SK-N-SH (cell line): ENCODE measurements around the gene SGTA.

Source experiments
- CTCF ChIP-seq: fragments of 200-600 bp; sonication (generic); IDR thresholded peaks from 2 replicates; pipeline ENCODE4 v1.6.1; 2017; ENCODE audit warnings: antibody characterized with exemption, mild to moderate bottlenecking, moderate library complexity
- EP300 ChIP-seq, 2 experiments: IDR thresholded peaks; 2 replicates each; pipeline versions ENCODE4 v1.4.0 to v1.6.1; 2012; ENCODE audit warnings: borderline replicate concordance in 1 of 2, low read depth in 1 of 2, low read length in 1 of 2
- MXI1 ChIP-seq: IDR thresholded peaks from 2 replicates; pipeline ENCODE4 v1.6.1; 2012; ENCODE audit warnings: mild to moderate bottlenecking, low read depth, low read length, improper control_type of control experiment
- POLR2AphosphoS5 ChIP-seq: IDR thresholded peaks from 2 replicates; pipeline ENCODE4 v1.6.1; 2012; ENCODE audit warnings: low read depth, low read length
- RFX5 ChIP-seq: IDR thresholded peaks from 2 replicates; pipeline ENCODE4 v1.6.1; 2012; ENCODE audit warnings: mild to moderate bottlenecking, improper control_type of control experiment, low read length
- SIN3A ChIP-seq: IDR thresholded peaks from 2 replicates; pipeline ENCODE4 v1.6.1; 2012; ENCODE audit warnings: low read depth, mild to moderate bottlenecking, low read length, moderate library complexity, borderline replicate concordance
- TCF12 ChIP-seq: IDR thresholded peaks from 2 replicates; pipeline ENCODE4 v1.4.0; 2012
- TEAD4 ChIP-seq: IDR thresholded peaks from 2 replicates; pipeline ENCODE4 v1.4.0; 2012; ENCODE audit warnings: mild to moderate bottlenecking, borderline replicate concordance; ENCODE audit not compliant: insufficient read depth
- YY1 ChIP-seq: IDR thresholded peaks from 2 replicates; pipeline ENCODE4 v1.4.0; 2012; ENCODE audit warnings: low read depth, mild to moderate bottlenecking
- TF ChIP-seq, protein P1 (sequence below): IDR thresholded peaks from 2 replicates; pipeline ENCODE4 v1.4.0; 2012; ENCODE audit warnings: low read depth, borderline replicate concordance

DNA sequence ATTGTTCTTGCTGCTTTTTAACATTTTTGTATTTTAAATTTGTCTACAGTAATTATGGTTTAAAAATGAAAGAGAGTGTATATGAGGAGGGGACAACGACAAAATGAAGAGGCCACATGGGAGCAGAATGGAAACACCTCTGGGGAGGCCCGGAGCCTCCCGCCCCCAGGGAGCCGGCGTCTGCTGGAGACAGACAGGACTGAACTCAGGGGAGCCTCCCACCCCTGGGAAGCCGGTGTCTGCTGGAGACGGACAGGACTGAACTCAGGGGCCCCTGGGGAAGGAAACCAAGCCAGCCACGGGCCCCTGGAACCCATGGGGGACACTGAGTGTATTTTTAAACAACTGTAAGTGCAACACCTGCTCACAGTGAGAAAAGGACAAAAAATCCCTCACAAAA lies 26.6 kb downstream of the SGTA start:
- TF ChIP-seq SIN3A (no peak), CTCF (no peak), MXI1 (no peak), YY1 (no peak), POLR2AphosphoS5 (no peak), TCF12 (no peak), TEAD4 (no peak), EP300 (IDR thresholded peaks at IDR 0.05; ENCODE audit: borderline replicate concordance in 1 of 2, low read depth in 1 of 2, low read length in 1 of 2) (no peak), RFX5 (no peak)
- TF ChIP-seq, protein P1, sequence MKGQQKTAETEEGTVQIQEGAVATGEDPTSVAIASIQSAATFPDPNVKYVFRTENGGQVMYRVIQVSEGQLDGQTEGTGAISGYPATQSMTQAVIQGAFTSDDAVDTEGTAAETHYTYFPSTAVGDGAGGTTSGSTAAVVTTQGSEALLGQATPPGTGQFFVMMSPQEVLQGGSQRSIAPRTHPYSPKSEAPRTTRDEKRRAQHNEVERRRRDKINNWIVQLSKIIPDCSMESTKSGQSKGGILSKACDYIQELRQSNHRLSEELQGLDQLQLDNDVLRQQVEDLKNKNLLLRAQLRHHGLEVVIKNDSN: no peak
